Adrenal gland (tissue), 5 donors: ENCODE measurements around the gene BRME1.

Source experiments
- CTCF ChIP-seq, 6 experiments: fragments of 450-650 bp in 4 of 6; fragments of 200-600 bp in 2 of 6; sonication (generic) in 1 of 6; IDR thresholded peaks; 1 replicate in 5 of 6; 2 replicates in 1 of 6; pipeline versions ENCODE4 v1.5.1 to v1.8.0; 2016 to 2021; ENCODE audit warnings: antibody characterized with exemption in 6 of 6, mild to moderate bottlenecking in 2 of 6, moderate library complexity in 1 of 6
- POLR2A ChIP-seq, 2 donors: fragments of 450-650 bp; IDR thresholded peaks; one replicate each; pipeline ENCODE4 v1.6.1; 2017; ENCODE audit warnings: antibody characterized with exemption in 2 of 2, mild to moderate bottlenecking in 2 of 2, moderate library complexity in 1 of 2
- donor health status: DM: no; HTN: no; CAD: no.

- no peak for TF ChIP-seq POLR2A (IDR thresholded peaks at IDR 0.05)
- TF ChIP-seq CTCF (IDR thresholded peaks at IDR 0.05), result no peak
Observed at GRCh38 chr19:13896227-13896626, 9.7 kb downstream of the BRME1 start.
